OCI-LY7 (cell line): ENCODE results near the gene TMIE. TPM values are rescaled to one million over a fixed set of nuclear protein-coding genes. Genes with fewer than 3 reads are reported as not detected.

Source experiments
- BruUV-seq: library from RNA; stranded (reverse); fragments of 400-500 nt; replicated peaks from 2 replicates; lab custom pipeline; 2021; lab: Mats Ljungman, UMichigan
- CTCF ChIA-PET: fragments of 300-600 bp; sonication (Branson Sonifier 250); formaldehyde crosslinking; loops from one replicate; lab custom pipeline; 2022; ENCODE audit warnings: antibody characterized with exemption; ENCODE audit not compliant: unreplicated experiment; lab: Charles Lee
- POLR2A ChIA-PET: fragments of 300-600 bp; sonication (Branson Sonifier 250); formaldehyde crosslinking; loops from one replicate; lab custom pipeline; 2022; ENCODE audit warnings: antibody characterized with exemption; lab: Charles Lee
- DNase-seq: peaks from one replicate; pipeline ENCODE4 v3.0.0-alpha.2; 2015; ENCODE audit warnings: low spot score
- H2AFZ ChIP-seq: fragments of 200-600 bp; sonication (generic), shearing (Covaris generic); 2 replicates; pipeline ENCODE4 v1.6.1; 2014; ENCODE audit warnings: mild to moderate bottlenecking, antibody characterized with exemption, low read length, moderate library complexity
- H3K27ac ChIP-seq: fragments of 200-600 bp; sonication (generic); 2 replicates; pipeline ENCODE4 v1.5.1; 2014; ENCODE audit warnings: mixed run types, low read depth, mild to moderate bottlenecking, moderate library complexity, low read length, inconsistent platforms; ENCODE audit not compliant: poor library complexity, severe bottlenecking
- H3K36me3 ChIP-seq: fragments of 200-600 bp; sonication (generic); 2 replicates; pipeline ENCODE4 v1.6.1; 2014; ENCODE audit warnings: mild to moderate bottlenecking, antibody characterized with exemption, low read length, moderate library complexity, mixed read lengths; ENCODE audit not compliant: insufficient read depth
- H3K4me1 ChIP-seq: fragments of 200-600 bp; sonication (generic); 2 replicates; pipeline ENCODE4 v1.5.1; 2014; ENCODE audit warnings: mild to moderate bottlenecking, low read length; ENCODE audit not compliant: insufficient read depth, poor library complexity, severe bottlenecking
- H3K4me2 ChIP-seq: fragments of 200-600 bp; sonication (generic); 2 replicates; pipeline ENCODE4 v1.6.1; 2014; ENCODE audit warnings: mild to moderate bottlenecking, low read length
- H3K4me3 ChIP-seq: fragments of 200-600 bp; sonication (generic); 2 replicates; pipeline ENCODE4 v1.5.1; 2014; ENCODE audit warnings: mild to moderate bottlenecking, low read depth, low read length; ENCODE audit not compliant: poor library complexity, severe bottlenecking
- H3K79me2 ChIP-seq: fragments of 200-600 bp; sonication (generic); 2 replicates; pipeline ENCODE4 v1.6.1; 2016; ENCODE audit warnings: low read depth, mild to moderate bottlenecking, low read length, moderate library complexity, mixed read lengths; ENCODE audit not compliant: insufficient read depth
- H3K9me2 ChIP-seq: fragments of 200-600 bp; sonication (generic); 2 replicates; pipeline ENCODE4 v1.6.1; 2016; ENCODE audit warnings: mild to moderate bottlenecking, low read length, mixed read lengths; ENCODE audit not compliant: insufficient read depth
- H3K9me3 ChIP-seq: fragments of 200-600 bp; sonication (generic); 2 replicates; pipeline ENCODE4 v1.6.1; 2014; ENCODE audit warnings: mild to moderate bottlenecking, mixed run types, low read length, mixed read lengths
- H4K20me1 ChIP-seq: fragments of 200-600 bp; sonication (generic); 2 replicates; pipeline ENCODE4 v1.6.1; 2014; ENCODE audit warnings: mild to moderate bottlenecking, antibody characterized with exemption, low read length, moderate library complexity, mixed read lengths; ENCODE audit not compliant: insufficient read depth
- CTCF ChIP-seq: fragments of 200-600 bp; sonication (generic); conservative IDR thresholded peaks from 2 replicates; pipeline ENCODE4 v1.5.1; 2014; ENCODE audit warnings: mild to moderate bottlenecking, antibody characterized with exemption, low read length, moderate library complexity, mixed read lengths
- EZH2phosphoT487 ChIP-seq: fragments of 200-600 bp; sonication (generic); IDR thresholded peaks from 2 replicates; pipeline ENCODE4 v1.6.1; 2018; ENCODE audit warnings: low read depth, borderline replicate concordance, mild to moderate bottlenecking, mixed run types, antibody characterized with exemption, low read length, moderate library complexity, mixed read lengths
- intact Hi-C: fragments of 100-400 bp; cut with micrococcal nuclease; formaldehyde crosslinking; loops from one replicate; pipeline ENCODE4 v1.10.0; 2022; ENCODE audit not compliant: unreplicated experiment
- total RNA-seq, 2 experiments: library from RNA; depleted of rRNA in 1 of 2; stranded (reverse); fragments of >200 nt in 1 of 2; shearing (Covaris generic) in 1 of 2; gene quantifications; 2 replicates each; pipeline ENCODE4 v1.2.3, GENCODE V29; 2014 to 2022

The TMIE gene
- total RNA-seq, 2 experiments from 2014 or later = not detected

DNA sequence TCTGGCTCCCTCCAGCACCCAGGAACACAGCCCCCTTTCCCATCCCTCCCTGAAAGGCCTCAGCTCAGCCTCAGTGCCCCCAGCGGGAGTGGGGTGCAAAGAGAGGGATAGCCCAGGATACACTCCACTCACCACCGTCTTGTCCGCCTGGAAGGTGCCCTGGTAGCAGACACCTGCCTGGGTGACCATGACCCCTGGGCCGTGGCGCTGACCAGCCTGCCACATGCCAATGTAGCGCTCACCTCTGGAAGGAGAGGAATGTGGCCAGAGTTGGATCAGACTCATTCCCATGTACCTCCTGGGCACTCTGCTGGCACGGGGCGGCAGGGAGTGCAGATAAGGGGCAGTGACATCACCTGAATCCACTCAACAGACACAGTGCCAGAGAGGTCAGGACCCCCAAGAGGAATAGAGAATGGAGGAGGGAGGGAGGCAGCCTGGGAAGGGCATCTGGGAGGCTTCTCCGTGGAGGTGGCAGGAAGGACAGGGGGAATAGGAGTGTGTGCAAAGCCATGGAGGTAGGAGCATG lies 20.8 kb upstream of the TMIE start:
- Histone ChIP-seq H3K4me3 (no peak overlapping the region), H3K4me2 (no peak overlapping the region), H3K79me2 (no peaks in the 10 kb centered on the region), H3K9me2 (no peaks in the 10 kb centered on the region), H3K27ac (no peak overlapping the region), H3K4me1 (no peaks in the 10 kb centered on the region), H2AFZ (no peak overlapping the region), H4K20me1 (no peaks in the 10 kb centered on the region), H3K36me3 (no peaks in the 10 kb centered on the region), H3K9me3 (no peaks in the 10 kb centered on the region)
- ChIA-PET POLR2A (no interaction called here), CTCF (no interaction called here)
- TF ChIP-seq EZH2phosphoT487 (no peak), CTCF (no peak)
- intact Hi-C loops = no loop called here
- no TSS peak for BruUV-seq
- DNase-seq = no peak

GRCh38 chr3:46681387-46681786 lies 19.8 kb upstream of the TMIE start:
- no peaks in the 10 kb centered on the region for H4K20me1 ChIP-seq
- H3K4me1 ChIP-seq = no peaks in the 10 kb centered on the region
- BruUV-seq = no TSS peak
- no peaks in the 10 kb centered on the region for H3K9me3 ChIP-seq
- no peak for TF ChIP-seq EZH2phosphoT487
- no peak for TF ChIP-seq CTCF
- H2AFZ ChIP-seq = no peak overlapping the region
- no peak overlapping the region for H3K4me2 ChIP-seq
- intact Hi-C loops = no loop called here
- no peak overlapping the region for H3K4me3 ChIP-seq
- no peaks in the 10 kb centered on the region for H3K79me2 ChIP-seq
- no peaks in the 10 kb centered on the region for H3K9me2 ChIP-seq
- no peaks in the 10 kb centered on the region for H3K36me3 ChIP-seq
- CTCF ChIA-PET = no interaction called here
- no peak overlapping the region for H3K27ac ChIP-seq
- POLR2A ChIA-PET = no interaction called here
- DNase-seq = no peak

- H3K36me3 ChIP-seq = no peaks in the 10 kb centered on the region
- no TSS peak for BruUV-seq
- CTCF ChIA-PET = no interaction called here
Observed at GRCh38 chr3:46681856-46682540, 19.2 kb upstream of the TMIE start.

More at GRCh38 chr3:46681856-46682540, 19.2 kb upstream of the TMIE start:
- no peaks in the 10 kb centered on the region for H3K4me1 ChIP-seq
- intact Hi-C loops = no loop called here
- no peak for TF ChIP-seq CTCF
- no peak for TF ChIP-seq EZH2phosphoT487
- POLR2A ChIA-PET = no interaction called here
- no peak overlapping the region for H2AFZ ChIP-seq
- no peaks in the 10 kb centered on the region for H3K9me2 ChIP-seq
- no peaks in the 10 kb centered on the region for H3K9me3 ChIP-seq
- H4K20me1 ChIP-seq = no peaks in the 10 kb centered on the region
- DNase-seq = no peak
- no peak overlapping the region for H3K27ac ChIP-seq
- no peak overlapping the region for H3K4me2 ChIP-seq
- H3K79me2 ChIP-seq = no peaks in the 10 kb centered on the region
- H3K4me3 ChIP-seq = no peak overlapping the region
